Body of pancreas (tissue), 4 donors: ENCODE measurements around the gene DLEC1.

Experiments
- POLR2A ChIP-seq, 3 donors: fragments of 450-650 bp; IDR thresholded peaks; one replicate each; pipeline ENCODE4 v1.6.1; 2016; ENCODE audit warnings: antibody characterized with exemption in 3 of 3, mild to moderate bottlenecking in 2 of 3
- TF ChIP-seq, protein P1 (sequence below), 7 experiments: fragments of 450-650 bp in 4 of 7; fragments of 200-600 bp in 3 of 7; sonication (generic) in 3 of 7; IDR thresholded peaks; one replicate each; pipeline ENCODE4 v1.5.1; 2016 to 2019; ENCODE audit warnings: antibody characterized with exemption in 7 of 7

DNA sequence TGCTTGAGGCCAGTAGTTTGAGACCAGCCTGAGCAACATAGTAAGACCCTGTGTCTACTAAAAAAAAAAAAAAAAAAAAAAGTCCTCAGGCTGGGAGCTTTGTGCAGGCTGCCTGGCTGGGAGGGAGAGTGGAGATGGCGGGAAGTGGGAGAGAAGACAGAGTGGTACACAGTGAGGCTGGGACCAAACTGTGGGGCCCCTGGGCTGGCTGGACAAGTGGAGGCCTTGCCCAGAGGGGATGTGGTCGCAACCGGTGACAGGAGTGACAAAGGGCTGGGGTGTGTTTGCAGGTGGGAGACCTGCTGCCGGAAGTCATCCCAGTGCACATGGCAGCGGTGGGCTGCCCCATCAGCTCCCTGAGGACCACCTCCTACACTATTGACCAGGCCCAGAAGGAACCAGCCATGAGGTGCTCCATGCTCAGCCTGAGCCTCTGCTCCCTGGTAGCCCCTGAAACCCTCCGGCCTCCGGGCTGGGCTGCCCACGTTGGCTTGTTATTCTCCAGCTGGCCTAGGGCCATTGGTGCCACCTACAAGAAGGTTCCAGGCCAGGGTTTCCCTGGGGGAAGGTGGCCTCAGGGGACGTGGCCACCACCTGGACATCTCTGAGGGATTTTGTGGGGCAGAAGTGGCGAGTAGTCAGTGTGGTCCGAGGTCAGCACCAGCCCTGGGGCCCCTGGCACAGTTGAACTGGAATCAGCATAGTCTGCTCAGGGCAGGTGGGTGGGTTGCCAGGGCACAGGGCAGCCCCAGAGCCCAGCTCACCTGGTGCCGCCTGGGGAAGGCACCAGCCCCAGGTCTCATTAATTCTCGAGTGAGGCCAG, 75.3 kb downstream of the DLEC1 start:
- TF ChIP-seq POLR2A (IDR thresholded peaks at IDR 0.05) = no peak
- TF ChIP-seq, protein P1, sequence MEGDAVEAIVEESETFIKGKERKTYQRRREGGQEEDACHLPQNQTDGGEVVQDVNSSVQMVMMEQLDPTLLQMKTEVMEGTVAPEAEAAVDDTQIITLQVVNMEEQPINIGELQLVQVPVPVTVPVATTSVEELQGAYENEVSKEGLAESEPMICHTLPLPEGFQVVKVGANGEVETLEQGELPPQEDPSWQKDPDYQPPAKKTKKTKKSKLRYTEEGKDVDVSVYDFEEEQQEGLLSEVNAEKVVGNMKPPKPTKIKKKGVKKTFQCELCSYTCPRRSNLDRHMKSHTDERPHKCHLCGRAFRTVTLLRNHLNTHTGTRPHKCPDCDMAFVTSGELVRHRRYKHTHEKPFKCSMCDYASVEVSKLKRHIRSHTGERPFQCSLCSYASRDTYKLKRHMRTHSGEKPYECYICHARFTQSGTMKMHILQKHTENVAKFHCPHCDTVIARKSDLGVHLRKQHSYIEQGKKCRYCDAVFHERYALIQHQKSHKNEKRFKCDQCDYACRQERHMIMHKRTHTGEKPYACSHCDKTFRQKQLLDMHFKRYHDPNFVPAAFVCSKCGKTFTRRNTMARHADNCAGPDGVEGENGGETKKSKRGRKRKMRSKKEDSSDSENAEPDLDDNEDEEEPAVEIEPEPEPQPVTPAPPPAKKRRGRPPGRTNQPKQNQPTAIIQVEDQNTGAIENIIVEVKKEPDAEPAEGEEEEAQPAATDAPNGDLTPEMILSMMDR (IDR thresholded peaks at IDR 0.05) = no peak
